ENCODE measurements around the gene DNAJC25. TPM values are rescaled to one million over a fixed set of nuclear protein-coding genes. Genes with fewer than 3 reads are reported as not detected.
"Not testable (repeated sequence)": the region's sequence is repeated elsewhere in the genome, so short reads cannot be mapped to it uniquely, and the experiment has no call there.

The DNAJC25 gene
- total RNA-seq, 4 donors from 2014 or later, result 10.1 to 19.4 (median 15.3) TPM

DNA sequence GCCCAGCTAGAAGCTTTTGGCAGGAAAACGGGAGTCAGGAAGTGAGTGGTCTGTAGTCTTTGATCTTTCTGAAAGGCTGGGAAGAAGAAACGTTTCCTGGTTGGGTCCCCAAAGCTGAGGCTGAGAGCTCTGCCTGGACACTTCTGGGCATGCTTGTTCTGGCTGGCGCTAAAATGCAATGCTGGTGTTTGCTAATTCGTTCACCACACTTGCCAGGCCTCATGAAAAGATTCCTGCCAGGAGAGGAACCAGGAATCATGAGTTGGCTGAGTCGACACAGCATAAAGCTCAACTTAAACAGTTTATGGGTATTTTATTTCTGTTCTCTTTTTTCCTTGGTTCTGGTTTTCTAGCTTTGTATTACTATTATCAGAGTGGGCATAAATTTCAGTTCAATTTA, 21.0 kb upstream of the DNAJC25 start:
- TF ChIP-seq POLR2AphosphoS5 (IDR thresholded peaks at IDR 0.05) (no peak), EP300 (IDR thresholded peaks at IDR 0.05; ENCODE audit: low read depth) (no peak), POLR2A (IDR thresholded peaks at IDR 0.05) (no peak)
- TF ChIP-seq, protein P1, sequence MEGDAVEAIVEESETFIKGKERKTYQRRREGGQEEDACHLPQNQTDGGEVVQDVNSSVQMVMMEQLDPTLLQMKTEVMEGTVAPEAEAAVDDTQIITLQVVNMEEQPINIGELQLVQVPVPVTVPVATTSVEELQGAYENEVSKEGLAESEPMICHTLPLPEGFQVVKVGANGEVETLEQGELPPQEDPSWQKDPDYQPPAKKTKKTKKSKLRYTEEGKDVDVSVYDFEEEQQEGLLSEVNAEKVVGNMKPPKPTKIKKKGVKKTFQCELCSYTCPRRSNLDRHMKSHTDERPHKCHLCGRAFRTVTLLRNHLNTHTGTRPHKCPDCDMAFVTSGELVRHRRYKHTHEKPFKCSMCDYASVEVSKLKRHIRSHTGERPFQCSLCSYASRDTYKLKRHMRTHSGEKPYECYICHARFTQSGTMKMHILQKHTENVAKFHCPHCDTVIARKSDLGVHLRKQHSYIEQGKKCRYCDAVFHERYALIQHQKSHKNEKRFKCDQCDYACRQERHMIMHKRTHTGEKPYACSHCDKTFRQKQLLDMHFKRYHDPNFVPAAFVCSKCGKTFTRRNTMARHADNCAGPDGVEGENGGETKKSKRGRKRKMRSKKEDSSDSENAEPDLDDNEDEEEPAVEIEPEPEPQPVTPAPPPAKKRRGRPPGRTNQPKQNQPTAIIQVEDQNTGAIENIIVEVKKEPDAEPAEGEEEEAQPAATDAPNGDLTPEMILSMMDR (IDR thresholded peaks at IDR 0.05), result no peak
- H3K27me3 ChIP-seq, result peaks cover 7% of the 10 kb centered on the region
- H3K4me1 ChIP-seq, result peaks cover 0 to 12% (median 3%) of the 10 kb centered on the region in 4 donors
- intact Hi-C loops (cut with DNase I; ENCODE audit: low total_unique reads) (no loop called here), in situ Hi-C loops (cut with MboI; ENCODE audit: low pct_ligation_motif_present in 1 of 4, low pct_unique_long_range_greater_than_20kb in 1 of 4, low sequenced_read_pairs in 3 of 4) (loop anchor here in 1 of 4 donors (25.0 kb wide), 1 partner anchor 452 kb away; no protein-coding TSS in a partner anchor)
- H3K9me3 ChIP-seq, result no peaks in the 10 kb centered on the region
- no peak for DNase-seq
- no peaks in the 10 kb centered on the region for H3K36me3 ChIP-seq
- 51 to 100% methylated on average over 1 to 5 of the region's 5 CpGs for WGBS, 2 donors (ENCODE audit: low coverage in 1 of 2)
- H3K4me3 ChIP-seq, result no peak overlapping the region
- H3K27ac ChIP-seq, result no peak overlapping the region

DNA sequence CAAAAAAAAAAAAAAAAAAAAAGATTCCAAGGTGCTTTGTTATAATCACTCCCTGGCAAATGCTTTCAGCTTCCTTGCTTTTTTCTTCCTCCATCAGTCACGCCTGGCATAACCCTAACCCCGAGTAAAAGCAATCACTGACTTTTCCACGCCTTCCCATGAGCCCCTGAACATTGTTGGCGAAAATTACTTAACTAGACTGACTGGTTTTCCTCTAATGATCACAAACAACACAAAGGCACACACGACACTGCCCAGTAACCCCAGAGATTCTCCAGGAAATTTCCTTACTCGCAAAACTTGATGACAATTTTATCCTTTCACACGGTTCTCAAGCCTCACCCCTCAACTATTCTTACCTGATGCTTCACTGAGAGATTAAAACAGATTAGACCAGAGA, 20.3 kb upstream of the DNAJC25 start:
- DNase-seq, result no peak
- H3K27ac ChIP-seq, result no peak overlapping the region
- in situ Hi-C loops (cut with MboI; ENCODE audit: low pct_ligation_motif_present in 1 of 4, low pct_unique_long_range_greater_than_20kb in 1 of 4, low sequenced_read_pairs in 3 of 4), result loop anchor here in 1 of 4 donors (25.0 kb wide), 1 partner anchor 451 kb away; no protein-coding TSS in a partner anchor

DNA sequence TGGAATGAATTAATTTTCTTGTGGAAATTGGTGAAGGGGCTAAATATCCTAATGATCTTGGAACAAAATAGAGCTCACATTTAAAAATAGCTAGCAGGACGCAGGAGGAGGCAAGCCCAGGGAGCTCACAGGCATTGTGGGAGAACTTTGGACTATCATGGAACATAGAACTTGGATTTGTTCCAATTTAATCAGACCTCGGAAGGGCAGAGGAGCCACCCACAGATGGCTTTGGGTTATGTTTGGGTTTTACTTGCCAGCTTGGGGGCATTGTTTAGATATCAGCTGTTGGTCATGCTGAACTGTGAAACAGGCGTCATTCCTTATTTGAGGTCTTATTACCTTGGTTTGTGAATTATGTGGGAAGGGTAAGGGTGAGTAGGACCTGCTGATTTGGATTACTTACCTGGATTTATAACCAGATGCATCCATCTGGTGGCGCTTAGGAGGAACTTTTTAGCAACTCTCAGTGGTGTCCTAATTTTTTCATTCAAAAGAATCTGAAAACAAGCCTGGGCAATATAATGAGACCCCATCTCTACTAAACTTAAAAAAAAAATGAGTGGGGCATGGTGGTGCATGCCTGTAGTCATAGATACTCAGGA, 17.6 kb upstream of the DNAJC25 start:
- TF ChIP-seq POLR2A (IDR thresholded peaks at IDR 0.05) (no peak), EP300 (IDR thresholded peaks at IDR 0.05; ENCODE audit: low read depth) (no peak), POLR2AphosphoS5 (IDR thresholded peaks at IDR 0.05) (peak in 1 of 3 donors; percentile 23)
- TF ChIP-seq, protein P1 (IDR thresholded peaks at IDR 0.05), result peak in 1 of 5 experiments; percentile 41
- WGBS, 2 donors (ENCODE audit: low coverage in 1 of 2), result 28 to 39% methylated on average over 2 to 4 of the region's 4 CpGs
- no peak overlapping the region for H3K4me3 ChIP-seq
- in situ Hi-C loops (cut with MboI; ENCODE audit: low pct_ligation_motif_present in 1 of 4, low pct_unique_long_range_greater_than_20kb in 1 of 4, low sequenced_read_pairs in 3 of 4) (loop anchor here in 1 of 4 donors (25.0 kb wide), 1 partner anchor 449 kb away; no protein-coding TSS in a partner anchor), intact Hi-C loops (cut with DNase I; ENCODE audit: low total_unique reads) (no loop called here)
- DNase-seq, result peak; percentile 35
- peaks cover 0 to 11% (median 3%) of the 10 kb centered on the region in 4 donors for H3K4me1 ChIP-seq
- no peak overlapping the region for H3K27ac ChIP-seq
- H3K27me3 ChIP-seq, result peaks cover 4% of the 10 kb centered on the region
- H3K9me3 ChIP-seq, result no peaks in the 10 kb centered on the region
- H3K36me3 ChIP-seq, result no peaks in the 10 kb centered on the region

More for the DNA sequence above, 20.3 kb upstream of the DNAJC25 start:
- intact Hi-C loops (cut with DNase I; ENCODE audit: low total_unique reads), result no loop called here
- peaks cover 0 to 11% (median 3%) of the 10 kb centered on the region in 4 donors for H3K4me1 ChIP-seq
- WGBS, 2 donors (ENCODE audit: low coverage in 1 of 2), result 44 to 69% methylated on average over 7 of the region's 7 CpGs
- peaks cover 7% of the 10 kb centered on the region for H3K27me3 ChIP-seq
- H3K4me3 ChIP-seq, result no peak overlapping the region
- no peaks in the 10 kb centered on the region for H3K36me3 ChIP-seq
- TF ChIP-seq, protein P1 (IDR thresholded peaks at IDR 0.05), result no peak
- TF ChIP-seq POLR2AphosphoS5 (IDR thresholded peaks at IDR 0.05), result no peak
- TF ChIP-seq EP300 (IDR thresholded peaks at IDR 0.05; ENCODE audit: low read depth), result no peak
- no peak for TF ChIP-seq POLR2A (IDR thresholded peaks at IDR 0.05)
- no peaks in the 10 kb centered on the region for H3K9me3 ChIP-seq

DNA sequence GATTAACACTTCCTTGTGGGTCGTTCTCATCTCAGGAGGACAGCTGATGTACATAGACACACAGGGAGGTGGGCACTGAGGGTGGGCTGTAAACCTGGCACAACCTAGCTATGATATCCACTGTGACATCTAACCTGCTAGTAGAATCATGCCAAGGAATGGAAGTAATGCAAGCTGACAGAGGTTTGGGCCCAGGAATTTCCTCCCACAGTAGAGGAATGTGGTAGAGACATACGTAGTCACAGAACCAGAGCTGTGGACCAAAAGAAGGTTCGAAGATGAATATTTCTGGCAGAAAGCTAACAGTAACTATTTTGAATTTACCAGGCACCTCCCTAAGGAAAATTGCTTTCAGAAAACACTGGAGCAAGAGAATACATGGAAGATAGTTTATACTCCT, 15.2 kb upstream of the DNAJC25 start:
- TF ChIP-seq EP300 (IDR thresholded peaks at IDR 0.05; ENCODE audit: low read depth), result no peak
- Histone ChIP-seq H3K9me3 (no peaks in the 10 kb centered on the region), H3K4me3 (no peak overlapping the region), H3K4me1 (peaks cover 0 to 11% (median 2%) of the 10 kb centered on the region in 4 donors), H3K27me3 (no peaks in the 10 kb centered on the region), H3K27ac (no peak overlapping the region), H3K36me3 (no peaks in the 10 kb centered on the region)
- in situ Hi-C loops (cut with MboI; ENCODE audit: low pct_ligation_motif_present in 1 of 4, low pct_unique_long_range_greater_than_20kb in 1 of 4, low sequenced_read_pairs in 3 of 4), result loop anchor here in 1 of 4 donors (25.0 kb wide), 1 partner anchor 446 kb away; no protein-coding TSS in a partner anchor
- intact Hi-C loops (cut with DNase I; ENCODE audit: low total_unique reads), result no loop called here
- DNase-seq, result no peak
- WGBS, 2 donors (ENCODE audit: low coverage in 1 of 2), result 56 to 65% methylated on average over 2 to 3 of the region's 3 CpGs

DNA sequence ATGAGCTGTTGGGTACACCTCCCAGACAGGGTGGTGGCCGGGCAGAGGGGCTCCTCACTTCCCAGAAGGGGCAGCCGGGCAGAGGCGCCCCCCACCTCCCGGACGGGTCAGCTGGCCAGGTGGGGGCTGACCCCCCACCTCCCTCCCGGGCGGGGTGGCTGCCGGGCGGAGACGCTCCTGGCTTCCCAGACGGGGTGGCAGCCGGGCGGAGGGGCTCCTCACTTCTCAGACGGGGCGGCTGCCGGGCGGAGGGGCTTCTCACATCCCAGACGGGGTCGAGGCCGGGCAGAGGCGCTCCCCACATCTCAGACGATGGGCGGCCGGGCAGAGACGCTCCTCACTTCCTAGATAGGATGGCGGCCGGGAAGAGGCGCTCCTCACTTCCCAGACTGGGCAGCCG, 13.8 kb upstream of the DNAJC25 start:
- WGBS, 2 donors (ENCODE audit: low coverage in 1 of 2), result 90% methylated on average over 27 of the region's 29 CpGs; no CpG with 5 or more reads in 1 of the 2 donors
- intact Hi-C loops (cut with DNase I; ENCODE audit: low total_unique reads), result not testable (repeated sequence)

More for the DNA sequence above, 13.8 kb upstream of the DNAJC25 start:
- peaks cover 0 to 11% (median 2%) of the 10 kb centered on the region in 4 donors for H3K4me1 ChIP-seq
- DNase-seq, H3K36me3 ChIP-seq, H3K27me3 ChIP-seq, H3K27ac ChIP-seq, H3K9me3 ChIP-seq, H3K4me3 ChIP-seq: not testable (repeated sequence)
- in situ Hi-C loops (cut with MboI; ENCODE audit: low pct_ligation_motif_present in 1 of 4, low pct_unique_long_range_greater_than_20kb in 1 of 4, low sequenced_read_pairs in 3 of 4), result loop anchor here in 1 of 4 donors (25.0 kb wide), 1 partner anchor 445 kb away; no protein-coding TSS in a partner anchor
